PC-9 (cell line): ENCODE measurements around the gene PAK4.

Experiments
- CTCF ChIP-seq: fragments of 200-600 bp; sonication (generic); conservative IDR thresholded peaks from 2 replicates; pipeline ENCODE4 v1.6.1; 2017; ENCODE audit warnings: mixed run types, antibody characterized with exemption, mild to moderate bottlenecking, moderate library complexity
- EZH2 ChIP-seq: fragments of 200-600 bp; sonication (generic); IDR thresholded peaks from 2 replicates; pipeline ENCODE4 v1.8.0; 2017; ENCODE audit warnings: antibody characterized with exemption, low read depth

GRCh38 chr19:39086386-39086785 is 39.2 kb upstream of the PAK4 start:
- TF ChIP-seq CTCF: no peak
- no peak for TF ChIP-seq EZH2
